IMR-90 (cell line): Measurements from ENCODE around the gene NELL2. TPM values are rescaled to one million over a fixed set of nuclear protein-coding genes. Genes with fewer than 3 reads are reported as not detected.

Experiments used
- ATAC-seq: fragments of 200-7000 bp; cut with Tn5 transposase; 2 replicates; pipeline ENCODE4 v1.9.1; 2020; ENCODE audit warnings: low read depth, mild to moderate bottlenecking, moderate library complexity
- BruUV-seq: library from RNA; stranded (reverse); fragments of 400-500 nt; replicated peaks from 2 replicates; lab custom pipeline; 2021; lab: Mats Ljungman, UMichigan
- CTCF ChIA-PET: fragments of 300-600 bp; formaldehyde crosslinking; extraction: SDS; loops from one replicate; lab custom pipeline; 2021; ENCODE audit warnings: antibody characterized with exemption; lab: Yijun Ruan, JAX
- POLR2A ChIA-PET: fragments of 300-600 bp; sonication (Branson Sonifier 250); formaldehyde crosslinking; loops from one replicate; lab custom pipeline; 2022; ENCODE audit warnings: antibody characterized with exemption; ENCODE audit not compliant: unreplicated experiment; lab: Charles Lee
- DNase-seq: peaks from one replicate; pipeline ENCODE4 v3.0.0; 2013
- H2AFZ ChIP-seq: replicated peaks from 2 replicates; pipeline ENCODE3; 2013; ENCODE audit warnings: low read length, mild to moderate bottlenecking; ENCODE audit not compliant: poor library complexity
- H2AK5ac ChIP-seq: 2 replicates; pipeline ENCODE4 v1.6.1; 2013; ENCODE audit warnings: low read depth, low read length, inconsistent platforms
- H2AK9ac ChIP-seq: replicated peaks from 2 replicates; pipeline ENCODE3; 2013; ENCODE audit warnings: mild to moderate bottlenecking, low read depth, low read length, moderate library complexity; ENCODE audit not compliant: poor library complexity
- H2BK120ac ChIP-seq: 2 replicates; pipeline ENCODE4 v1.6.1; 2013; ENCODE audit warnings: low read depth, low read length, inconsistent platforms
- H2BK15ac ChIP-seq: 3 replicates; pipeline ENCODE4 v1.6.1; 2013; ENCODE audit warnings: low read depth, low read length, inconsistent platforms
- H2BK20ac ChIP-seq: 2 replicates; pipeline ENCODE4 v1.6.1; 2013; ENCODE audit warnings: low read depth, mild to moderate bottlenecking, inconsistent platforms, low read length, moderate library complexity
- H2BK5ac ChIP-seq: 2 replicates; pipeline ENCODE4 v1.6.1; 2013; ENCODE audit warnings: mild to moderate bottlenecking, low read depth, low read length, inconsistent platforms; ENCODE audit not compliant: poor library complexity, severe bottlenecking
- H3K14ac ChIP-seq: replicated peaks from 2 replicates; pipeline ENCODE4 v1.6.1; 2013; ENCODE audit warnings: low read depth, low read length, inconsistent platforms
- H3K18ac ChIP-seq: 2 replicates; pipeline ENCODE4 v1.6.1; 2013; ENCODE audit warnings: low read depth, low read length, control low read depth
- H3K23ac ChIP-seq: 2 replicates; pipeline ENCODE4 v1.6.1; 2013; ENCODE audit warnings: low read depth, low read length, inconsistent platforms
- H3K27ac ChIP-seq: 2 replicates; pipeline ENCODE4 v1.5.1; 2013; ENCODE audit warnings: mild to moderate bottlenecking, control low read depth, low read length; ENCODE audit not compliant: insufficient read depth
- H3K27me3 ChIP-seq: 2 replicates; pipeline ENCODE4 v1.6.1; 2013; ENCODE audit warnings: low read length; ENCODE audit not compliant: control insufficient read depth, insufficient read depth
- H3K36me3 ChIP-seq: 2 replicates; pipeline ENCODE4 v1.6.1; 2013; ENCODE audit warnings: low read length, mixed read lengths; ENCODE audit not compliant: control insufficient read depth, insufficient read depth
- H3K4ac ChIP-seq: 2 replicates; pipeline ENCODE4 v1.6.1; 2013; ENCODE audit warnings: low read depth, low read length, inconsistent platforms
- H3K4me1 ChIP-seq: 2 replicates; pipeline ENCODE4 v1.6.1; 2013; ENCODE audit warnings: low read length, mixed read lengths; ENCODE audit not compliant: control insufficient read depth, insufficient read depth
- H3K4me2 ChIP-seq: 2 replicates; pipeline ENCODE4 v1.6.1; 2013; ENCODE audit warnings: low read depth, mild to moderate bottlenecking, control low read depth, low read length, moderate library complexity
- H3K4me3 ChIP-seq: 2 replicates; pipeline ENCODE4 v1.5.1; 2013; ENCODE audit warnings: low read depth, mild to moderate bottlenecking, control low read depth, low read length, moderate library complexity; ENCODE audit not compliant: insufficient read depth
- H3K56ac ChIP-seq: 2 replicates; pipeline ENCODE4 v1.6.1; 2013; ENCODE audit warnings: low read length, inconsistent platforms; ENCODE audit not compliant: insufficient read depth; ENCODE audit errors: extremely low read depth
- H3K79me1 ChIP-seq, 2 experiments: 2 replicates each; pipeline ENCODE4 v1.6.1; 2013; ENCODE audit warnings: low read length in 2 of 2, inconsistent platforms in 1 of 2, low read depth in 1 of 2
- H3K9ac ChIP-seq: 2 replicates; pipeline ENCODE4 v1.6.1; 2013; ENCODE audit warnings: low read depth, low read length, control low read depth
- H3K9me1 ChIP-seq: 2 replicates; pipeline ENCODE4 v1.6.1; 2013; ENCODE audit warnings: low read length, inconsistent platforms; ENCODE audit not compliant: insufficient read depth
- H3K9me3 ChIP-seq: 2 replicates; pipeline ENCODE4 v1.6.1; 2013; ENCODE audit warnings: low read length; ENCODE audit not compliant: control insufficient read depth, insufficient read depth
- H4K20me1 ChIP-seq: 2 replicates; pipeline ENCODE4 v1.6.1; 2013; ENCODE audit warnings: low read length, inconsistent platforms; ENCODE audit not compliant: insufficient read depth
- H4K5ac ChIP-seq: 2 replicates; pipeline ENCODE4 v1.6.1; 2013; ENCODE audit warnings: mild to moderate bottlenecking, low read depth, low read length, control low read depth
- H4K8ac ChIP-seq, 2 experiments: 2 replicates each; pipeline ENCODE4 v1.6.1; 2013; ENCODE audit warnings: low read depth in 2 of 2, low read length in 2 of 2, control low read depth in 1 of 2, inconsistent platforms in 1 of 2
- H4K91ac ChIP-seq: 2 replicates; pipeline ENCODE4 v1.6.1; 2013; ENCODE audit warnings: low read depth, low read length, inconsistent platforms; ENCODE audit not compliant: insufficient read depth
- BHLHE40 ChIP-seq: fragments of 150-350 bp; IDR thresholded peaks from 2 replicates; pipeline ENCODE4 v1.6.1; 2016; ENCODE audit warnings: mild to moderate bottlenecking, low read depth, low read length
- CEBPB ChIP-seq: IDR thresholded peaks from 2 replicates; pipeline ENCODE4 v1.6.1; 2012; ENCODE audit warnings: low read depth, low read length, improper control_type of control experiment
- CTCF ChIP-seq: conservative IDR thresholded peaks from 2 replicates; pipeline ENCODE4 v1.5.1; 2012; ENCODE audit warnings: mild to moderate bottlenecking, low read depth, low read length, improper control_type of control experiment
- ELK1 ChIP-seq: fragments of 150-350 bp; IDR thresholded peaks from 2 replicates; pipeline ENCODE4 v1.6.1; 2016; ENCODE audit warnings: low read depth, mild to moderate bottlenecking, low read length, moderate library complexity, borderline replicate concordance
- FOS ChIP-seq: fragments of 150-350 bp; IDR thresholded peaks from 2 replicates; pipeline ENCODE4 v1.6.1; 2016; ENCODE audit warnings: low read depth, low read length
- MAZ ChIP-seq: IDR thresholded peaks from 2 replicates; pipeline ENCODE4 v1.6.1; 2012; ENCODE audit warnings: low read depth, mild to moderate bottlenecking, low read length, improper control_type of control experiment, moderate library complexity, borderline replicate concordance
- RAD21 ChIP-seq: IDR thresholded peaks from 2 replicates; pipeline ENCODE4 v1.6.1; 2012; ENCODE audit warnings: low read length, improper control_type of control experiment
- RCOR1 ChIP-seq: IDR thresholded peaks from 2 replicates; pipeline ENCODE4 v1.6.1; 2012; ENCODE audit warnings: mild to moderate bottlenecking, low read length, improper control_type of control experiment; ENCODE audit not compliant: insufficient replicate concordance
- SMC3 ChIP-seq: fragments of 150-350 bp; IDR thresholded peaks from 2 replicates; pipeline ENCODE4 v1.6.1; 2016; ENCODE audit warnings: low read depth, mild to moderate bottlenecking, antibody characterized with exemption, low read length, moderate library complexity
- USF2 ChIP-seq: fragments of 150-350 bp; IDR thresholded peaks from 2 replicates; pipeline ENCODE4 v1.6.1; 2017; ENCODE audit warnings: mild to moderate bottlenecking, antibody characterized with exemption, low read length, low read depth
- WGBS, 2 experiments: methylation state at CpG; one replicate each; pipeline versions ENCODE4 v1.1.5 to v1.1.7; 2013; ENCODE audit warnings: missing lambda C conversion rate in 2 of 2; ENCODE audit not compliant: insufficient read length in 1 of 2; ENCODE audit errors: extremely low coverage in 2 of 2; 5-methylcytosine and 5-hydroxymethylcytosine counted together
- dilution Hi-C: fragments of 300-500 bp; cut with HindIII; formaldehyde crosslinking; loops from one replicate; pipeline ENCODE4 v1.14.3; 2018; ENCODE audit warnings: low sequenced_read_pairs; ENCODE audit not compliant: unreplicated experiment
- in situ Hi-C: fragments of 300-500 bp; cut with MboI; formaldehyde crosslinking; loops from 3 replicates; pipeline ENCODE4 v1.14.3; 2019; ENCODE audit warnings: low sequenced_read_pairs, inconsistent platforms, mixed read lengths
- intact Hi-C: fragments of 100-400 bp; cut with micrococcal nuclease; formaldehyde crosslinking; loops from 2 replicates; pipeline ENCODE4 v1.10.0; 2022
- polyA plus RNA-seq, 3 experiments: library from polyadenylated mRNA; depleted of rRNA; stranded (reverse); fragments of >200 nt; gene quantifications; 2 replicates each; pipeline ENCODE4 v1.2.3, GENCODE V29; 2012; ENCODE audit warnings: low replicate concordance in 1 of 3
- total RNA-seq: library from RNA; depleted of rRNA; stranded (reverse); fragments of >200 nt; gene quantifications from 2 replicates; pipeline ENCODE4 v1.2.3, GENCODE V29; 2012

NELL2 gene
- total and polyA plus RNA-seq, 2 of the 4 experiments (the other 2 are of a cell fraction): 0.18 to 0.26 TPM

- H3K23ac ChIP-seq: no peak overlapping the region
- ATAC-seq (no peak), DNase-seq (no peak)
- H3K79me1 ChIP-seq: no peaks in the 10 kb centered on the region
- H4K8ac ChIP-seq: no peak overlapping the region
- ChIA-PET POLR2A (no interaction called here), CTCF (interaction anchor here (0.7 kb wide), 1 partner anchor 245 kb away, joined by 8 read pairs; no protein-coding TSS in a partner anchor)
- no peak overlapping the region for H3K56ac ChIP-seq
- H3K9me3 ChIP-seq: 0 out of 2 replicates have a peak, but pooled peaks cover 2% of the 10 kb centered on the region
- BruUV-seq: no TSS peak
- H3K4me3 ChIP-seq: no peak overlapping the region
- H4K91ac ChIP-seq: no peak overlapping the region
- H2AFZ ChIP-seq: no peak overlapping the region
- no peak overlapping the region for H2BK15ac ChIP-seq
- H3K18ac ChIP-seq: no peak overlapping the region
- in situ Hi-C loops (no loop called here), dilution Hi-C loops (no loop called here), intact Hi-C loops (no loop called here)
- H3K36me3 ChIP-seq: no peaks in the 10 kb centered on the region
- H2AK5ac ChIP-seq: no peak overlapping the region
- no peak overlapping the region for H3K4ac ChIP-seq
- no peak overlapping the region for H3K9ac ChIP-seq
- no peak overlapping the region for H3K14ac ChIP-seq
- no peak overlapping the region for H4K5ac ChIP-seq
- no peaks in the 10 kb centered on the region for H3K9me1 ChIP-seq
- no peak overlapping the region for H2BK20ac ChIP-seq
- no peak overlapping the region for H2BK5ac ChIP-seq
- no peak overlapping the region for H2AK9ac ChIP-seq
- TF ChIP-seq CEBPB: no peak
- no peak for TF ChIP-seq MAZ
- no peak for TF ChIP-seq FOS
- TF ChIP-seq SMC3: no peak
- TF ChIP-seq CTCF: no peak
- no peak for TF ChIP-seq RAD21
- no peak for TF ChIP-seq RCOR1
- TF ChIP-seq USF2: no peak
- TF ChIP-seq ELK1: no peak
- TF ChIP-seq BHLHE40: no peak
- no peaks in the 10 kb centered on the region for H3K4me1 ChIP-seq
- H3K4me2 ChIP-seq: no peak overlapping the region
- H2BK120ac ChIP-seq: no peak overlapping the region
- H4K20me1 ChIP-seq: no peaks in the 10 kb centered on the region
- H3K27me3 ChIP-seq: no peaks in the 10 kb centered on the region
- H3K27ac ChIP-seq: no peak overlapping the region
- no CpG with 5 or more reads among the region's 2 CpGs for WGBS, 2 experiments
Measured at GRCh38 chr12:44863867-44864266, 12.2 kb downstream of the NELL2 start.
